SKM-1 treated with dmso at 0.1 percent for 144 hours (cell line): ENCODE data around the gene TTLL11.

ENCODE experiments used
- DNase-seq: peaks from one replicate; lab custom pipeline; 2025; ENCODE audit not compliant: unreplicated experiment; lab: John Stamatoyannopoulos, UW

TTLL11 gene

DNA sequence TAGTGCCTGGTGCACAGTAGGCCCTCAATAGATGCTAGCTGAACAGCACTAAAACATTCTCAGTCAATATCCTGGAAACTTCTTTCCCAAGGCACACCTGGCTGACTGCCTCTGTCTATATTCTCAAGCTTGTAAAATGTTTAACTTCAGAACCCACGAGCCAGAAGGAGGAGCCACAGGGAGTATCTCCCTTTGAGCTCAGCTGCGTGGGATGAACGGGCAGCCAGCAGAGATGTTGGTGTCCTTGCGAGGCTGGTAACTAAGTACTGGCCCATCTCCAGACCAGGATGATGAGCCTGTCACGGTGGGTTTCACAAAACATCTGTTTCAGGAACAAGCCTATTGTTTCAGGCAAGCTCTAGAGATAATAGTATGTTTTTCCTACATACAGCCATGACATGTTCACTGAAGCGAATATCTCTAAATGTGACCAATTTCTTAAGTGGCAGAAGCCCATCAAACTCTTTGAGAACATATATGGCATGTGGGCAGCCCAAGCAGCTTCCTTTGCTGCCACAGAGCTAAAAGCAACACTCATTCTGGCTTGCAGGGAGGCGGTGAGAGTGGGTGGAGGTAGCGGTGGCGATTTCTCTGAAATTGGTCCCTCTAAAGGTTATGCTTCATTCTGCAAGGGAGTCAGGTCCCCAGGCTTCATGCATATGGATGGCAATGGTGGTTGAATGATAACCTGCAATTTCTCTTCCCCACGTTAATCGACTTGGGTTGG is 206.2 kb downstream of the TTLL11 start:
- no peak for DNase-seq

DNA sequence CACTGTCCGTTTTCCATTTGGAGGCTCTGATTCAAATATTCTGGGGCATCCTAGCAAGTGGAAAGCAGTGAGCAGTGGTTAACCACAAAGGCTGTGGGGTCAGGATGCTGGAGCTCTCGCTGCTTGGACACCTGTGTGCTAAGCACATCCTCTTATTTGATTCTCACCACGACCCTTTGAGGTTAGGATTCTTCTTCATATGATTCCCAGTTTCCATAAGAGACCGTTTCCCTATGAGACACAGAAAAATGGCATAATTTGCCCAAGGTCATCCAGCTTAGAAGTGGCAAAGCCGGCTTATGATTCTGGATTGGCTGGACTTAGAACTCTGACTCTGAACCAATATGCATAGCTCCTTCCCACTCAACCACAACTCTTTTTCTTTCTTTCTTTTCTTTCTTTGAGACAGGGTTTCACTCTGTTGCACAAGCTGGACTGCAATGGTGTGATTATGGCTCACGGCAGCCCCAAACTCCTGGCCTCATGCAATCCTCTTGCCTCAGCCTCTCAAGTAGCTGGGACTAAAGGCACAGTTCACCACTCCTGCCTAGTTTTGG is 207.7 kb downstream of the TTLL11 start:
- no peak for DNase-seq

- no peak for DNase-seq
Measured at GRCh38 chr9:121884057-121884541, 209.0 kb downstream of the TTLL11 start.

DNA sequence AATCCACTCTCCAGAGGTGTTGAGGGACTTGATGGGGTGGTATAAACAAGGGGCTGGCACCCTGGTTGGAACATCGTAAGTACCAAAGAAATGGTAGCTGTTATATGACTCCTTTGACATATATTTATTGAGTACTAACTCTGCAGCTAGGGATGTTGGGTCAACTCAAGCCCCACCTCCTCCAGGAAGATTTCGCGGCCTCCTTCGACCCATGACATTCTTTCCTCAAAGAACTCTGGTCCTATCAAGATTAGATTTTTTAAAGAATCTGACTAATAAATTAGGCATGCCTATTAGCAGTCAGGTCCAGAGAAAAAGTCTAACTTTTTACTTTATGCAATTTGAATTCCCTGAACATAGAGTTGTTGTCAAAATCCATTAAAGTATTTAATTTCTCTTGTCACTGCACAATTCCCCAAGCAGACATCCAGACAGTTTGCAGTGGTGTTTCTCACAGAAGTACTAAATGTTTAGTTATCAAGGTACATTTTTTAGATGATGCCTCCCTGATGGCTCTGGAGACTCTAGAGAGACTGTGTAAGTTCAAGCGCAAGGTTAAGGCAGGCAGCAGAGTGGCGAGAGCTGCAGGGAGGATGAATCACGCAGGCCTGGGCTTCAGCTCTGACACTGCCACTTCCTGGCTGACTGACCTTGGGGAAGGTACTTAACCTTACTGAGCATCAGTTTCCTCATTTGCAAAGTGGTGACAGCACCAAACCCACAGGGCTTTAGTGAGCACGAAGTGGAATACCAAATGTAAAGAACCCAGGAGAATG is 209.6 kb downstream of the TTLL11 start:
- peak; percentile 59 for DNase-seq

DNA sequence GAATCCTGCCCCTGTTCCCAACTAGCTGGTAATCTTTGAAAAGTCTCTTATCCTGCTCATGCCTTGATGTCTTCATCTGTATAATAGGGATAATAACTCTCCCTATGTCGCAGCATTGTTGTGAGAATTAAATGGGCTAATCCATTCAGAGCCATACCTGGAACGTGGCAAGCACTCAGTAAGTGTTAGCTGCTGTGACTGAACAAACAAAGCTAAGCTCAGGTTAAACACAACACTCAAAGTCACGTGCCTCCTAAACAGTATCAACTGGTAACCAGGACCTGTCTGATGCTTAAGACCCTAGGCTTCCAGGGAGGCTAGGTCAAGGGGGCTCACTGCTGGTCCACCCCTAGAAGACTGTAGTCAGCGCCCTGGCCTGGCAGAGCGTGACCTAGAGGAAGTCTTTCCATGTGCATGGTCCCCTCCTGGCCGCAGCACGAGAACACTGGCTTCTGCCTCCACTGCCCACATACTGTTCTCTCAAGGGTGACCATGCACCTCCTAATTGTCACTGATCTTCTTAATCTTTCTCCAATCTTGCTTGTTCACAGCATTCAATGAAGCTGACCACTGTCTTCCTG is 211.1 kb downstream of the TTLL11 start:
- no peak for DNase-seq

GRCh38 chr9:121880343-121880898 is 212.7 kb downstream of the TTLL11 start:
- no peak for DNase-seq

DNA sequence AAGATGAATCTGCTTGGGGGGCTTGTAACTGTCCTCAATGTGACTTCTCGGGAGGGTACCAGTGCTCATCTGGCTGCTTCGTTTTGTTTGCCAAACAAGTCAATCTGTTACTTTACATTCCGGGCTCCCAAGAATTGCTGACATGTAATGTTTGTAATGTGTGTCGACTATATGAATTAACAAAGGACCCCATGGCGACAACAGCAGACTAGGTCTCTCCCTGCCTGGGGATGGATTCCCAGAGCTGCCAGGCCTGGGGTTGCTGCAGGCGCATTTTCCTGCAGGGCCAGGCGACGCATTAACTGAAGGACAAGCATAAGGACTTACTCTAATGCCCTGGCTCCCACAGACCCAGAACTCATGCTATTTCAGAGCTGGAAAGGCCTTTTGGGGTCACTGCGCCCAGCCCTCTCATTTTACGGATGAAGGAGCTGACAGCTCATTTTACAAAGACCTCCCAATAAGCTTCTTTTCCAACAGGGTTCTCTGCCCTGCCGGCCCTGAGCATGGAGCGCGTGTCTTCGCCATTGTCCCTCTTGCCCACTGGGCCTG is 214.8 kb downstream of the TTLL11 start:
- no peak for DNase-seq

GRCh38 chr9:121876658-121877271 is 216.3 kb downstream of the TTLL11 start:
- no peak for DNase-seq

DNA sequence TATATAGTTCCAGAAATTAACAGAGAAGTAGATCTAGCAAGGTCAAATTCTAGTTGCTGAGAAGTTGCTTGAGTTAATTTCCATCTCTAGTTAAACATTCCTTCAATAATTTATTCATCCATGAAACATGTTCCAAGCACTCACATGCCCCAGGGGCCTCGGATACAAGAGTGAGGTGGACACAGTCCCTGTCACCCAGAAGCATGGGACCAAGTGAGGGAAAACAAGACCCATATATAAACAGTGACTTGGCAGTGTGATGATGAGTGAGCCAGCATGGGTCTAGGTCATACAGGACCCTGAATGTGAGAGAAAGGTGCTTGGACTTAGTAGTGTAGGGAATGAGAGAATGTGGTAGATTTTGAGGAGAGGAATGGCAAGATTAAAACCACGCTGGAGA is 216.9 kb downstream of the TTLL11 start:
- no peak for DNase-seq

GRCh38 chr9:121874524-121874923 is 218.6 kb downstream of the TTLL11 start:
- no peak for DNase-seq

DNA sequence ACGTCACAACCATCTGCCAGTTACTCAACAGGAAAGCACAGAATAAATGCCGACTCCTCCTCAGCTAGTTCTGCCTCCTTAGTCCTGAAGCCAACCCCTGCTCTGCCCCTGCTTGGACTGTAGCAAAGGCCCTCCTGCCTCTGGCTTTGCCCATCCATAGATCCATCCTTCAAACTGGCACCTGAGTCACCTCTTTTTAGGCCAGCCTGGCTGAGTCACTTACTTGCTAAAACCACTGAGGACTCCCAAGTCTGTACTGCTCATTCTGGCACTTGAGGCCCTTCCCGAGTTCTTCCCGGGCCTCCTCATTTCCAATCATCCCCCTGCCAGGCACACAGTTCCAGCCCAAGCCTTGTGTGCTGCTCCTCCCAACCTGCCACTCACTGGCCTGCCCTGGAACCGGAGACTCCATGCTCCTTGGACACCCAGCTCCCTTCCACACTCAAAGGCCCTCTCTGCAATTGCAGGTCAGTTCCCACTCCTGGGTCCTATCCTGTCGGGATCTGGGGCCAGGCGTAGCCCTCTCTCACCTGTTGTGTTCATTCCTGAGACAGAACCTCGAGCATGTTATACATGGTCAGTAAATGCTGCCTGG is 221.6 kb downstream of the TTLL11 start:
- DNase-seq = no peak

DNA sequence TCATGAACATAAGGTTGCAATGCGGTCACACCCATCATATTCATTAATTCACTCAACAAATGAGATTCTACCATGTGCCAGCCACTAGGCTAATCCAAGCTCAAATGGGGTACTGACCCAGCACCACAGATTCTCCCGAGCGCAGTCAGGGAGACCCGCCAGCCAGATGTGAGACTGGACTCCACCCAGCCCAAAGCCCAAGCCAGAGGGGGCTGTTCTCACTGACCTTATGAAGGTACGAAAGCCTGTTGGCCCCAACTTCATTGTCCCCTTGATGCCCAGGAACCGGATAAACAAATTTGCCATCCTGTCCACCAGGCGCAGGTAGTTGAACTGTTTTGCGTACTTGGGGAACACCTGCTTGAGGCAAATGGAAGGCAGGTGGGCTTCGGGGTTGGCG is 222.8 kb downstream of the TTLL11 start:
- DNase-seq = no peak

- DNase-seq = no peak
Measured at GRCh38 chr9:121868626-121869025, 224.5 kb downstream of the TTLL11 start.

DNA sequence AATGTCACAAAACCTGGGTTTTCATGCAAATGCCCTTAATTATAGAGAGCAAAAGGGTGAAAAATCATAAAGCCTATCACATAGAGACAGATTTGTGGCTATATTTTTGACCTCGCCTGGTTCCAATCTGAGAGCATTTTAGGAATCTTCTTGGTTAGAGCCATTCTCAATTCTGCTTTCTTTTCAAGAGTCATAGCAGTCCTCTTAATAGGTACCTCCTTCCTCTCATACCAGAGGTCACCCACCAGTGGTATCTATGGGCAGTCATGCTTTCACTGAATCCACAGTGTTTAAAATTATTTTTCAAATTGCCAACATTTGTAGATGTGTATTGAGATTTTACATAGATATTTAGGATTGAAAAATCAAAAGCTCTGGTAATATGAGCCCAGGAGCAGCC is 226.2 kb downstream of the TTLL11 start:
- no peak for DNase-seq

DNA sequence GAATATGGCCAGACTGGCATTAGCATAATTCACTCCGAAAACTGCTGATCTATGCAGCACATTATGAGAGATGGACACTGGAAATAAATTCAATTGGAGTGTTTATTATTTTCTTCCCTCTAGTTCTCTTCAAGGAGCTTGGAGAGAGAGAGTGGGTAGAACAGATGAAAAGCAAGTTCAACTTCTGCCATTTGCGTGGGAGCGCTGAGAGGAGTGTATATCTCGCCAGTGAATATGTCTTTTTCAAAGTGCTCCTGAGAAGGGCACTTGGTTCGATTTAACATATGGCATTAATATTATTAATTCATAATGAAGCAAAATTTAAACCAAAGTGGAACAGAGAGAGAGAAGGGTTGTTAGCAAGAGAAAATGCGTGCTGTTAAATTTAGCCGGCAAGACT is 227.2 kb downstream of the TTLL11 start:
- no peak for DNase-seq

DNA sequence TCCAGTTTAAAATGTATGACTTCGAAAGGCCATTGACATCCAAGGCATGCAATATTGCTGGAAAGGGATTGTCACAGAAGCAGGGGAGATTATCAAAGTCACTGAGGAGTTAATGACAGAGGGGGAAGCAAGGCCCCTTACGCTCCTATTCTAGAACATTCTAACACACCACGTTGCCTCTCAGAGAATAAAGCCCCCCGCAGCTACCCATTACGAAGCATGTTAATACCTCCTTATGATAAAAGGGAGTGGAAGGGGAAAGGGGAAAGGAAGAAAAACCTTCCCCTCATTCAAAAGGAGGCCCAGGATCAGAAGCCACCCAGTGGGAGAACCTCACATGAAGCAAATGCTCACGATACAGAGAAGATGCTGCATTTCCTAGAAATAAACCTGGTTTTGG is 228.0 kb downstream of the TTLL11 start:
- no peak for DNase-seq

- DNase-seq = no peak
Measured at GRCh38 chr9:121863955-121864354, 229.2 kb downstream of the TTLL11 start.

DNA sequence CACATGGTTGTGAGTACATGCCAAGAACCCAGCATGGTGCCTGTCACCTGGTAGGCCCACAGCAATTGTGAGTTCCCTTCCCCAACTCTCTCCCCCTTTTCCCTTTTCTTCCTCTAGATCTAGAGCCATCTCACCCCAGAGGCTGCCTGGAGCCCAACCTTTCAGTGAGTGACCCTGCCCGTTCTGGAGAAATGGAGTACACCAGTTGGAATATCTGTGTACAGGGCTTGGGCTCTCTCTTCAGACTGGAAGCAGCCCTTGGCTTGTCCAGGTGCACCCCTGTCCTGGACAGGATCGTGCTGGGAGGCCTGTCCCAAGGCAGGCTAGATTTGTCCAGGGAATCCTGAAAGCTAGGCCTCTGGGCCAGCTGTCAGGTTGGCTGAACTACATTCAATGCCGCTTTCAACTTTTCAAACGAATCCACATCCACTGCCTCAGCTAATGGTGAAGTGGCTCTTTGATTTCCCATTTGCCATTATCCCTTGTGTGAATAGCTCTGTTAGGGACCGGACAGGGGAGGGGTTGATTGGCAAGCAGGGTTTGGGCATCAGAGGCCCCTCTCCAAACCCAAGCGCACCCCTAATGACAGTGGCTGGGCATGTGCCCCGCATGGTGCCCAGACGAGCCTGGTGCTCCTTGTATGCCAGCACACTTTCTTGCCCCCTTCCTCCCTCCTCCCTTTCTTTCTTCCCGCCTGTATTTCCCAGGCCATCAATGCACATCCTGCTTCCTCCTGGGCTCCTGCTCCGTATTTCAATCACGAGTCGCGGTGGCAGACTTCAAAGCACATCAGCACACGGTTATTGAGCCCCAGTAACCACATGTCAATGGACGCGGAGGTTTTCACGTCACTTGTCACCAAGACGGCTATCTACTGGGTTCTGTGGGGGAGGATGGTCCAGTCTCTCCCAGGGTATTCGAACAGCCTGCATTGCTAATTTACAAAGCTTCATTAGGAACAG is 230.5 kb downstream of the TTLL11 start:
- no peak for DNase-seq

- peak; percentile 15 for DNase-seq
Measured at GRCh38 chr9:121861501-121862180, 231.5 kb downstream of the TTLL11 start.
